ENCODE data around the gene TEX13B.

GRCh38 chrX:107985033-107985432, 2.9 kb upstream of the TEX13B start:
- no peak for TF ChIP-seq CTCF (IDR thresholded peaks at IDR 0.05; ENCODE audit: extremely low read depth in 1 of 2, insufficient read depth in 1 of 2, low read depth in 1 of 2, low read length in 2 of 2)
- TF ChIP-seq POLR2A (IDR thresholded peaks at IDR 0.05; ENCODE audit: low read depth, low read length) = no peak
- no peak for TF ChIP-seq FOS (IDR thresholded peaks at IDR 0.05; ENCODE audit: borderline replicate concordance, insufficient read depth, low read length)
- no peak for TF ChIP-seq GATA2 (IDR thresholded peaks at IDR 0.05; ENCODE audit: insufficient read depth, insufficient read length, low read depth, low read length)
- no peak for TF ChIP-seq EZH2 (IDR thresholded peaks at IDR 0.05; ENCODE audit: borderline replicate concordance, low read depth, low read length, severe bottlenecking)
- no peak for TF ChIP-seq POLR2AphosphoS5 (IDR thresholded peaks at IDR 0.05; ENCODE audit: insufficient read depth, low read depth, low read length)
- TF ChIP-seq JUN (IDR thresholded peaks at IDR 0.05; ENCODE audit: borderline replicate concordance, insufficient read depth, insufficient read length, low read depth) = no peak
- no peak for TF ChIP-seq MAX (IDR thresholded peaks at IDR 0.05; ENCODE audit: insufficient read depth, insufficient read length)
- TF ChIP-seq MYC (IDR thresholded peaks at IDR 0.05; ENCODE audit: low read depth, low read length) = no peak
